ENCODE results near the gene SCAANT1. TPM values are rescaled to one million over a fixed set of nuclear protein-coding genes. Genes with fewer than 3 reads are reported as not detected.

Gene SCAANT1
- total RNA-seq, 4 donors from 2014 or later: not detected

- H3K4me3 ChIP-seq: no peak overlapping the region
- in situ Hi-C loops (cut with MboI; ENCODE audit: low pct_ligation_motif_present in 1 of 4, low pct_unique_long_range_greater_than_20kb in 1 of 4, low sequenced_read_pairs in 3 of 4) (no loop called here), intact Hi-C loops (cut with DNase I; ENCODE audit: low total_unique reads) (no loop called here)
- H3K9me3 ChIP-seq: no peaks in the 10 kb centered on the region
- H3K27ac ChIP-seq: no peak overlapping the region
- no peak for DNase-seq
- WGBS, 2 donors (ENCODE audit: low coverage in 1 of 2): 75 to 93% methylated on average over 3 to 5 of the region's 5 CpGs
- TF ChIP-seq POLR2A (IDR thresholded peaks at IDR 0.05): no peak
- TF ChIP-seq EP300 (IDR thresholded peaks at IDR 0.05; ENCODE audit: low read depth): no peak
- TF ChIP-seq CTCF (IDR thresholded peaks at IDR 0.05): no peak
- no peak for TF ChIP-seq POLR2AphosphoS5 (IDR thresholded peaks at IDR 0.05)
- no peaks in the 10 kb centered on the region for H3K27me3 ChIP-seq
- peaks cover 0 to 4% (median 0%) of the 10 kb centered on the region in 4 donors for H3K4me1 ChIP-seq
- H3K36me3 ChIP-seq: peaks cover 0 to 25% (median 0%) of the 10 kb centered on the region in 4 donors
These were observed 7.8 kb upstream of the SCAANT1 start for GRCh38 chr3:63920001-63920400.

GRCh38 chr3:63918321-63918720 lies 6.1 kb upstream of the SCAANT1 start:
- Histone ChIP-seq H3K9me3 (no peaks in the 10 kb centered on the region), H3K27ac (no peak overlapping the region), H3K36me3 (peaks cover 0 to 25% (median 0%) of the 10 kb centered on the region in 4 donors), H3K4me1 (peaks cover 0 to 21% (median 14%) of the 10 kb centered on the region in 4 donors), H3K4me3 (no peak overlapping the region), H3K27me3 (no peaks in the 10 kb centered on the region)
- no peak for TF ChIP-seq EP300 (IDR thresholded peaks at IDR 0.05; ENCODE audit: low read depth)
- TF ChIP-seq POLR2A (IDR thresholded peaks at IDR 0.05): no peak
- no peak for TF ChIP-seq POLR2AphosphoS5 (IDR thresholded peaks at IDR 0.05)
- TF ChIP-seq CTCF (IDR thresholded peaks at IDR 0.05): no peak
- DNase-seq: no peak
- intact Hi-C loops (cut with DNase I; ENCODE audit: low total_unique reads) (loop anchor here (10.0 kb wide), 1 partner anchor 76 kb away; no protein-coding TSS in a partner anchor), in situ Hi-C loops (cut with MboI; ENCODE audit: low pct_ligation_motif_present in 1 of 4, low pct_unique_long_range_greater_than_20kb in 1 of 4, low sequenced_read_pairs in 3 of 4) (no loop called here)

- intact Hi-C loops (cut with DNase I; ENCODE audit: low total_unique reads): loop anchor here (10.0 kb wide), 1 partner anchor 80 kb away; no protein-coding TSS in a partner anchor
- H3K9me3 ChIP-seq: no peaks in the 10 kb centered on the region
- peaks cover 0 to 12% (median 0%) of the 10 kb centered on the region in 4 donors for H3K36me3 ChIP-seq
- peak overlapping the region; percentile 96 to 99 (median 98) for H3K27ac ChIP-seq
- no peak overlapping the region for H3K4me3 ChIP-seq
- TF ChIP-seq POLR2A (IDR thresholded peaks at IDR 0.05): no peak
- no peak for TF ChIP-seq POLR2AphosphoS5 (IDR thresholded peaks at IDR 0.05)
- TF ChIP-seq EP300 (IDR thresholded peaks at IDR 0.05; ENCODE audit: low read depth): no peak
- in situ Hi-C loops (cut with MboI; ENCODE audit: low pct_ligation_motif_present in 1 of 4, low pct_unique_long_range_greater_than_20kb in 1 of 4, low sequenced_read_pairs in 3 of 4): no loop called here
- no peaks in the 10 kb centered on the region for H3K27me3 ChIP-seq
- DNase-seq: peak; percentile 61
- 29 to 30% methylated on average over 5 of the region's 5 CpGs for WGBS, 2 donors (ENCODE audit: low coverage in 1 of 2)
- H3K4me1 ChIP-seq: peaks cover 6 to 35% (median 28%) of the 10 kb centered on the region in 4 donors
These were observed 2.1 kb upstream of the SCAANT1 start for GRCh38 chr3:63914312-63914711.

GRCh38 chr3:63912768-63913588 lies 795 bp upstream of the SCAANT1 start:
- Histone ChIP-seq H3K27ac (peak overlapping the region; percentile 96 to 99 (median 98)), H3K4me3 (peak overlapping the region; percentile 59 to 73 (median 67)), H3K36me3 (peaks cover 0 to 7% (median 0%) of the 10 kb centered on the region in 4 donors), H3K27me3 (no peaks in the 10 kb centered on the region), H3K4me1 (peaks cover 6 to 35% (median 28%) of the 10 kb centered on the region in 4 donors), H3K9me3 (no peaks in the 10 kb centered on the region)
- DNase-seq: peak; percentile 81
- no peak for TF ChIP-seq EP300 (IDR thresholded peaks at IDR 0.05; ENCODE audit: low read depth)
- TF ChIP-seq POLR2AphosphoS5 (IDR thresholded peaks at IDR 0.05): peak in 2 of 3 donors; percentile 47 to 63
- TF ChIP-seq CTCF (IDR thresholded peaks at IDR 0.05): no peak
- intact Hi-C loops (cut with DNase I; ENCODE audit: low total_unique reads) (loop anchor here (10.0 kb wide), 1 partner anchor 82 kb away; no protein-coding TSS in a partner anchor), in situ Hi-C loops (cut with MboI; ENCODE audit: low pct_ligation_motif_present in 1 of 4, low pct_unique_long_range_greater_than_20kb in 1 of 4, low sequenced_read_pairs in 3 of 4) (no loop called here)
- WGBS, 2 donors (ENCODE audit: low coverage in 1 of 2): 9% methylated on average over 34 of the region's 46 CpGs; no CpG with 5 or more reads in 1 of the 2 donors
